SK-N-SH (cell line): ENCODE results near the gene HRH3.

Experiments used
- CHD2 ChIP-seq: fragments of 150-350 bp; IDR thresholded peaks from 2 replicates; pipeline ENCODE4 v1.6.1; 2018; ENCODE audit warnings: low read length; ENCODE audit not compliant: partially characterized antibody
- CTCF ChIP-seq: fragments of 200-600 bp; sonication (generic); IDR thresholded peaks from 2 replicates; pipeline ENCODE4 v1.6.1; 2017; ENCODE audit warnings: antibody characterized with exemption, mild to moderate bottlenecking, moderate library complexity
- EP300 ChIP-seq, 2 experiments: IDR thresholded peaks; 2 replicates each; pipeline versions ENCODE4 v1.4.0 to v1.6.1; 2012; ENCODE audit warnings: borderline replicate concordance in 1 of 2, low read depth in 1 of 2, low read length in 1 of 2
- EZH2phosphoT487 ChIP-seq: fragments of 200-600 bp; sonication (generic); IDR thresholded peaks from 2 replicates; pipeline ENCODE4 v1.6.1; 2017; ENCODE audit warnings: low read depth, mixed run types, mild to moderate bottlenecking, antibody characterized with exemption, moderate library complexity, borderline replicate concordance
- POLR2AphosphoS5 ChIP-seq: IDR thresholded peaks from 2 replicates; pipeline ENCODE4 v1.6.1; 2012; ENCODE audit warnings: low read depth, low read length
- REST ChIP-seq: IDR thresholded peaks from 2 replicates; pipeline ENCODE4 v1.6.1; 2012; ENCODE audit warnings: mild to moderate bottlenecking, low read depth, low read length, moderate library complexity
- RXRA ChIP-seq: IDR thresholded peaks from 2 replicates; pipeline ENCODE4 v1.4.0; 2012; ENCODE audit warnings: low read depth, mild to moderate bottlenecking, borderline replicate concordance
- SIN3A ChIP-seq: IDR thresholded peaks from 2 replicates; pipeline ENCODE4 v1.6.1; 2012; ENCODE audit warnings: low read depth, mild to moderate bottlenecking, low read length, moderate library complexity, borderline replicate concordance

- TF ChIP-seq EZH2phosphoT487, result no peak
- TF ChIP-seq CHD2, result no peak
- no peak for TF ChIP-seq RXRA
- TF ChIP-seq SIN3A, result no peak
- TF ChIP-seq EP300 (IDR thresholded peaks at IDR 0.05; ENCODE audit: borderline replicate concordance in 1 of 2, low read depth in 1 of 2, low read length in 1 of 2), result no peak
- TF ChIP-seq CTCF, result no peak
- no peak for TF ChIP-seq REST
- no peak for TF ChIP-seq POLR2AphosphoS5
Observed at GRCh38 chr20:62219101-62219991, 732 bp downstream of the HRH3 start.
